Inflammatory macrophage treated with lipopolysaccharide for 1 hour (primary cell): Measurements from ENCODE around the gene RALY.

Source experiments
- DNase-seq, 2 donors: peaks; one replicate each; pipeline ENCODE4 v3.0.0-alpha.2; 2020 to 2022

Gene RALY

DNA sequence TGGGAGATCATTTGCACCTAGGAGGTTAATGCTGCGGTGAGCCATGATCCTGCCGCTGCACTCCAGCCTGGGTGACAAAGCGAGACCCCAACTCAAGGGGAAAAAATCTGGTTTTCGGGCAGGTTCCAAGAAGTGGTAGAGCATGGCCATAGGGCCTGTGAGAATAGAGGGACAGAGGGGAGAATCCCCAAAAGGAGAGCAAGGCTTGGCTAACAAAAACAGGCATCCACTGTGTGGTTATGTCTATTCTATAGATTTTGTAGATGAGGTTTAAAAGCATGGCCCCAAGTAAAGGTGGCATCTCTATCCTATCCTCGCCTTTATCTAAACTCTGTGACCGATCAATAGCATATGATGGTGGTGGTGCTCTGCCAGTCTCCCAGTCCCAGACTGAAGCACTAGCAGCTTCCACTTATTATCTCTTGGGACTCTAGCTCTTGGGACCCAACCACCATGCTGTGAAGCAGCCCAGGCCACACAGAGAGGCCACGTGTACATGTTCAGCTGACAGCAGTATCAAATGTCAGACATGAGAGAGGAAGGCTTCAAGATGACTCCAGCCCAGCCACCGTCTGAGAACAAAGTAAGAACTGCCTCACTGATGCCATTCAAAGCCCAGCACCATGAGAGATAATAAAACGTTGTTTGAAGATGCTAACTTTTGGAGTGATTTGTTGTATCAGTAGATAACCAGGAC lies 90.7 kb downstream of the RALY start:
- no peak for DNase-seq

DNA sequence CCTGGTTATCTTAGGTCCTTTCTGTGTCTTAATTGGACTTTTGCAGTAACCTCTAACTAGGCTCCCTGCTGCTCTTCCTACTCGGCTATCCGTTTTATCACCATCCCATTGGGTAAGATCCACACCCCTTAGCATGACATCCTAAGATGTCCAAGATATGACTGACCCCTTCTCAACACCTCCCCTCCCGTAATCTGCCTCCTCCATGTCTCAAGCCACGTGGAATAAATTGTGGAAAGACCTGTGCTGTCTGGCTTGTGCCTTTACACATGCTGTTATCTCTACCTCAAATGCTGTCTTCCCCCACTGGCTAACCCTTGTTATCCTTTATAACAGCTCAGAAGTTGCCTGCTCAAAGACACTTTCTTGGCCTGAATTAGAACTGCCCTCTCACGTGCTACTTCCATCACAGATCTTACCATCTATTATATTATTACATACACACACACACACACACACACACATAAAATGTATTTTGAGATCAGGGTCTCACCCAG lies 91.9 kb downstream of the RALY start:
- DNase-seq, result no peak

DNA sequence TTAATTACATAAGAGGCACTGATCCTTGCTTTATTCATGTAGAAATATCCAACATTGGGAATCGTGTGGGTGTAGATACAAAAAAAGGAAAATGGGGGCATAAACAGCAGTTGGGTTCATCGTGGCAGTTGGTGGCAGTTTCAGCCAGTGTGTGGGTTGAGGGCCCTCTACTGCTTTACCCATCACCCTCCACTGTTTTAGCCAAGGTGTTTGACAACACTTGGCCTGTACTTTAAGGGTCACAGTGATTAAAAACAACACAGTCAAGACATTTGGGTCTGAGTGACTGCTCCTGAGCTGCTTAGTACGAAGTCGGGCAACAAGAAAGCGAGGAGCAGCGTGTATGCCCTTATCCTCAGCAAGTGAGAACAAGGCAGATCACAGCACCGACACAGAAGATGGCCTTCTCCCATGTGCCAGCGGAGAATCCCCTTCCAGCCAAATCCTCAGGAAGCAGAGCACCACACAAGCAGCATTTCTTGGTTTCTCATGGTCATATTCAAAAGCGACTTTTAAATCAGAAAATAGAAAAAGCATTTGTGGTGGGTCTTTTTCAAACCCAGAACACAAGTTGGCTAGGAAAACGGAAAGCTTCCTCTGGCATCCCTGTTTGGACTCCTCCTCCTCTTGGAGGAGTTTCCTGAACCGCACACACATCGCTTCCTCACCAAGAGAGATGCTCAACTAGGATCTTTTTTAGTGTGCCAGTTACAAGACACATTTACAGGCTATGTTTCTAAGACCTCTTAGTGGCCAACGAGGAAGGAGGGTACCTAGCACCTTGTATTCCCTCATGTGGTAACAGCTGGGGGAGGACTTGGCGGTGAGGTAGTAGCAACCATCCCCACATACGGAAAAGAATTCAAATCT lies 94.8 kb downstream of the RALY start:
- no peak for DNase-seq

DNA sequence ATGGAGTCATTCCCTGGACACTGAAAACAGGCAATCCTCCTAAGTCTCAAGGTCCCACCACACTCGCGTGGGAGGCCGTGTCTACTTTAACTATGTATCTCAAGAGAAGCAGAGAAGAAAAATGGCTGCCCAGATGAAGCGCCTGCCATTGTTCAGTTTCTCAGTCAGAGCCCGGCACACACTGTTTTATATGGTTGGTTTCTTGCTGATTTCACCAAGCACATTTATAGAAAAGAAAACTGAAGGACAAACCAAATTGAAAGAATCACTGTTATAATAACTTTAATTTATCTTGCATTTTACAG lies 95.4 kb downstream of the RALY start:
- no peak for DNase-seq

DNA sequence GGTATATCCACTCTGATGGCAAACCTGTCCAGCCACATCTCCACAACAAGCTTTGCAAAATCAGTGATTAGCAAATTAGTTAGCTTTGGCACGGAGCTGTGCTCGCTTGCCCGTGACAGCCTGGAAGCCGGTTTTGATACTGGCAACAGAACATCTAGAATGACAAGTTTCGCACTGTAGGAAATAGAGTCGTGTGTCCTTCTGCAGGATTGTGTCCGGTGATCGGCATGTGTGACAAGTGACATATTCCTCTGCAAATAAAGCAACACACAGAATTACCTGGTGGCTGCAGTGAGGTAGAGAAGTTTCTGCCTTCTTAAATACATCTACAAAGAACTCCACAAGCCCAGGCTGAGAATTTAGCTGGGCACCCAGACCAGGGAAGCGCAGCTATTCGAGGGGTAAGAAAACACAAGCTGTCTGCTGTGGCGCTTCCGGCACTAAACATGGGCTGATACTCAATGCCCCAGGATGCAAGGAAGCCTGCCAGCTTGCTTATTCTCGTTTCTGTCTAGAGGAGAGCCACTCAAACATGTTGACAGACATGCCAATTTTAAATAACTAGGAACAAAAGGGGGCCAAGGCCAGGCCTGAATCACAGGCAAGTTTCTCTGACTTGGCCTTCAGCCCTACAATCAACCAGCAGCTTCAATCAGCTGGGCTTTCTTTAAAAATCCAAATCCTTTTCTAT lies 96.1 kb downstream of the RALY start:
- DNase-seq, result no peak

DNA sequence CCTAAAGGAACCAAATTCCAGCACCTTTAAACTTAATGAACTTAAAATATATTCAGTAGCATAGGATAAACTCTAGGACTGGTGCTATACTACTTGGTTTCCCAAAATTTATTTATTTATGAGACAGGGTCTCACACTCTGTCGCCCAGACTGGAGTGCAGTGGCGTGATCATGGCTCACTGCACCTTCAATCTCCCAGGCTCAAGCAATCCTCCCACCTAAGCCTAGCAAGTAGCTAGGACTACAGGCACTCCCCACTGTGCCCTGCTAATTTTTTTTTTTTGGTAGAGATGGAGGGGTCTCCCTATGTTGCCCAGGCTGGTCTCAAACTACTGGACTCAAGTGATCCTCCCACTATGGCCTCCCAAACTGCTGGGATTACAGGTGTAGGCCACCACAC lies 96.9 kb downstream of the RALY start:
- no peak for DNase-seq

DNA sequence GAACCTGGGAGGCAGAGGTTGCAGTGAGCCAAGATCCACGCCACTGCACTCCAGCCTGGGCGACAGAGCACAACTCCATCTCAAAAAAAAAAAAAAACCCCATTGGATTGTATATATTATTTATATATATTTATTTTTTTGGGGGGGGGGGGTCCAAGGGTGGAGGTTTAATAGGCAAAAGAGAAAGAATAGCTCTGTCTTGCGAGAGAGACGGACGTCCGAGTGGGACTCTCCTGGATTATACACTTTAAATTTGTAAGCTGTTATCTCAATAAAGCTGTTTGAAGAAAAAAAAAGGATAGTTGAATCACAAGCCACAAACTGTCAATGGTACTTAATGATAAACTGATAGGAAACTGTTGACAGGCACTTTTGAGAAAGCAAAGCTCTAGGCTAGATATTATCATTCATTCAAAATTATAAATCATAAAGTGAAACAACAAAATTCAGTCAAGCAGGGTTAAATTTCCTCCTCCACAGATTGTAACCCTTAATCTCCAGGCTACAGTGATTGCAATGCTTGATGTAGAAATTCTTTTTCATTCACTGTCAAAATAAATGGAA lies 98.0 kb downstream of the RALY start:
- DNase-seq, result no peak

DNA sequence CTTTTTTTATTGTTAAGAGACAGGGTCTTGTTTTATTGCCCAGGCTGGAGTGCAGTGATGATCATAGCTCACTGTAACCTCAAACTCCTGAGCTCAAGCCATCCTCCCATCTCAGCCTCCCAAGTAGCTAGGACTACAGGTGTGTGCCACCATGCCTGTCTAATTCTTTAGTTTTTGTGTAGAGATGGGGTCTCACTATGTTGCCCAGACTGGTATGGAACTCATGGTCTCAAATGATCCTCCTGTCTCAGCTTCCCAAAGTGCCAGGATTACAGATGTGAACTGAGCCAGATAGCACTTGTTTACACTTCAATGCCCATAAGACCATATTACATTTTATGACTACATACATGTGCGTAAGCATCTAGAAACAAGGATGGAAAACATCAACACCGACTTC lies 100.2 kb downstream of the RALY start:
- DNase-seq, result no peak

DNA sequence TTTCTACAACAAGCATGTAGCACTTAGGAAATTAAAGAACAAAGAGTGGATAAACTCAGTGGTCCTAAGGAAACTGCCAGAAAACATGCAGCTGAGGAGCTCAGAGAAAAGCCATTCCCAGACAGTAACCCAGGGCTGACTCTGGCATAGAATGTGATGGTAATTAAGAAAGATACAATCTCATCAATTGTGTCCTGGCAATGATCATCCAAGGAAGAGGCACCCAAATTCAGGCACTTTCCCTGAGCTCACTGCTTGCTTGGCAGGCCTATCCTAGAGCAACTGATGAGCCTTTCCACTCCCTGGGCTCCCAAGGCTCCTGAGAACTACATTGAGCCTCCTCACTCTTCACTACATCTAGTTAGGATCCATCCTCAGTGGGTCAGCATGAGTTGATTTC lies 102.1 kb downstream of the RALY start:
- DNase-seq, result no peak

DNA sequence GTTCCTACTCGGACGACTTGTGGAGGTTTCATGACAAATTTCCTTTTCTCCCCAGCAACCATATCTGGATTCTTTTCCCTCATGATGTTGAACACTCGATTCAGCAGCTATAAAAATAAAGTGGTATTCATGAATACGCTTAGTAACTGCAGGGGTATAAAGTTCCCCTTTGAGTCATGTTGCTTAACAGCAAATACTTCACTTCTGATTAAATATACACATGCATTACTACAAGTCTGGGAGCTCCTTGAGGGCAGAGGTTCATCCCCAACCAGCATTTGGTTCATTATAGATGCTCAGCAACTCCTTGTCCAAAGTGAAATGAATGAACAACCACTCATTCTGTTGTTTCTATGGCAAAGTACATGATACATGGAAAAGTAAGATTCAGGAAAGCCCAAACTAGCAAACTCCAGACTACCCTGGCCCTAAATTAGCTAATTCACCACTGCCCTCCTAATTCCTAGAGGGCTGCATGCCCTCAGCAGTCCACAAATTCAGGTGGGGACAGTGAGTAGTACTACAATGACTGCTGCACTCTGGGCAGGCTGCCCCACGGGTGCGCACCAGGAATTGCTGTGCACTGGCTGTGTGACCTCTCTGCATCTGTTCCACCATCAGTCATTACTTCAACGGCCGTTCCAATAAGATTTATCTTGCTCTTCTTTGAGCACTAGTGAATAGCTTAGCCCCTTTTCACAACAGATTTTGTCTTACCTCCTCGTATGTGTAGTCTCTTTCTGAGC lies 103.2 kb downstream of the RALY start:
- no peak for DNase-seq

DNA sequence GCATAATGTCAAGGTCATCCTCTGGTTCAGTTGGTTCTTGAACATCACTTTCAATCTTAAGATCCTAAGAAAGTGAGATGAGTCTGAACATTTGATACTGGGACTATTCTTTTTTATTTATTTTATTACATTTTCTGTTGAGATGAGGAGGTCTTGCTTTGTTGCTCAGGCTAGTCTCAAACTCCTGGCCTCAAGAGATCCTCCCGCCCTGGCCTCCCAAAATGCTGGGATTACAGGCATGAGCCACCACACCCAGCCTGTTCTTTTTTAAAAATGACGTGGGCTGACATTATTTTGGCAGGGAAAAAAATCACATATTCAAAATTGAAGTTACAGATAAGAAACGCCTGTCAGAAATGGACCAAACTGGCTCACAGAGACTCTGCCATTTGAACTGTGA lies 104.9 kb downstream of the RALY start:
- DNase-seq, result no peak

DNA sequence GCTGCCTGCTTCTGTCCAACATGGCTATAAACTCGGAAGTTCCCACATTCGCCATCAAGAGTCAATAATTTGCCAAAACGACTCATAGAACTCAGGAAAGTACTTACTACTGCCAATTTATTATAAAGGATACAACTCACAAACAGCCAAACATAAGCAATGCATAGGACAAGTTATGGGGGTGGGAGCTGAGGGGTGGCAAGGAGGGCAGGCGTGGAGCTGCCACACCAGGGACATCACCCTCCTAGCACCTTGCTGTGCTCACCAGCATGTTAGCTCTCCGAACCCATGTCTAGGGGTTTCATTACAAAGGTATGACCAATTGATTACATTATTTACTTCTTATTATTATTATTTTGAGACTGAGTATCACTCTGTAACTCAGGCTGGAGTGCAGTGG lies 106.0 kb downstream of the RALY start:
- DNase-seq, result no peak

DNA sequence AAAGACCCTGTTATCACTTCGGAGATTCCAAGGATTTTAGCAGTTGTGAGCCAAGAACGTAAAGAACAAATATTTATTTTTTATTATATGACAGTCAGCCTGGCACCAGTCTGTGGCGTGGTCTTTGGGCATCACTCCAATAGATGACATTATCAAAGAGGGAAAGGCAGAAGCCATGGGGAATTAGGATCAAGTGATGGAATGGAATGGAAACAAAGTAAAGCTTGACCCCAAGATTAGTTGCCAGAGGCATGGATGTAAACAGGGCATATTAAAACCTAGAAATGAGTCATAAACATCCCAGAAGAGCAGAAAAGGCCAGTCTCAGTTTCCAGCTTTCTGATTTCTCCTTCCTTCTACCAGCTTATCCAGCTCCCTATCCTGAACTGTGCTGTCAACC lies 106.9 kb downstream of the RALY start:
- no peak for DNase-seq

DNA sequence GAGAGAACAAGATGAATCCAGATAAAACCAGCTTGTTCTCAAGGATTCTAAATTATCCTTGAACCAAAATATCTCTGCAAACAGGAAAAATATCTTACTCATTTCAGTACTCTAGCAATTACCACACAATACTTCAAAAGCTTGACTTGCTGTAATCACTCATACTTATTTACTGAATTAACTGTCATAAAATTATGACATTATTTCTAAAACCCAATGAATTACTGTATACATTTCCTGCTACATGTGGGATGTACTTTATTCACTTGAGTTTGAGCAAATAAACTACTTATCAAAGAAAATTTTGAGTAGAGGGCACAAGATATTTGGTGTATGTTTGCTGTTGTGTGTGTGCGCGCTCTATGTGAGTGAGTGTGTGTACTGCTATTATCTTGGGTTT lies 108.6 kb downstream of the RALY start:
- DNase-seq, result no peak

DNA sequence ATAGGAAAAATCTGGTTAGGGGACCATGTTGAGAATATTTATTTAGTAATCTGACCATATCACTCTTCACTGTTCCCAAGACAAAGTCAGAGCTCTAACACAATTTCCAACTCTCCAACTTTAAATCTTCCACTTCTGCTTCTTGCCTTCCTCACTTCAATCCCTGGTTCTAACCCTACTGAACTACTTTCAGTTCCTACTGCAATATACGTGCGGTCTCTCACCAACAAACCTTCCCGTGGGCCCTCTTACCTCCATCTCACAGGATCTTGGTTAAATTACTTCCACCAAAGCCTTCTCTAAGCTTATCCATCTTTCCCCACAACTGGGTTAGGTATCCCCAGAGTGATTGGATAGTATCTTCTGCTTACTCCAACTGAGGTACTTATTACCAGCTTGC lies 110.3 kb downstream of the RALY start:
- no peak for DNase-seq

DNA sequence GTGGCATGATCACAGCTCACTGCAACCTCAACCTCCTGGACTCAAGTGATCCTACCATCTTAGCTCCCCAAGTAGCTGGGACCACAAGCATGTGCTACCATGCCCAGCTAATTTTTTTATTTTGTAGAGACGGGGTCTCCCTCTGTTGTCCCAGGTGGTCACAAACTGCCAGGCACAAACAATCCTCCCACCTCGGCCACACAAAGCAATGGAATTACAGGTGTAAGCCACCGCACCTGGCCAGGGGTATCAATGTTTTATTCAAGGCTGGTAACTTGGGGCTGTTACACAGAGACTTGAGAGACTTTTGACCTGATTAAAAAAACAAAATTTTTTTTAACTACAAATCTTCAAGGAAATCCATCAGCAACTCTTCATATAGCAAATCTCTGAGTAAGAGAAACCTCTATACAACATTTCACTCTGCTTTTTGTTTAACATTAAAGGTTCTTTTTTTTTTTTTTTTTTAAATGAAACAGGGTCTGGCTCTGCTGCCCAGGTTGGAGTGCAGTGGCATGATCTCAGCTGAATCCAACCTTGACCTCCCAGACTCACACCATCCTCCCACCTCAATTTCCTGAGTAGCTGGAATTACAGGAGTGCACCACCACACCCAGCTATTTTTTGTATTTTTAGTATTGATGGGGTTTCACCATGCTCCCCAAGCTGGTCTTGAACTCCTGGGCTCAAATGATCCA lies 112.4 kb downstream of the RALY start:
- DNase-seq, result no peak

DNA sequence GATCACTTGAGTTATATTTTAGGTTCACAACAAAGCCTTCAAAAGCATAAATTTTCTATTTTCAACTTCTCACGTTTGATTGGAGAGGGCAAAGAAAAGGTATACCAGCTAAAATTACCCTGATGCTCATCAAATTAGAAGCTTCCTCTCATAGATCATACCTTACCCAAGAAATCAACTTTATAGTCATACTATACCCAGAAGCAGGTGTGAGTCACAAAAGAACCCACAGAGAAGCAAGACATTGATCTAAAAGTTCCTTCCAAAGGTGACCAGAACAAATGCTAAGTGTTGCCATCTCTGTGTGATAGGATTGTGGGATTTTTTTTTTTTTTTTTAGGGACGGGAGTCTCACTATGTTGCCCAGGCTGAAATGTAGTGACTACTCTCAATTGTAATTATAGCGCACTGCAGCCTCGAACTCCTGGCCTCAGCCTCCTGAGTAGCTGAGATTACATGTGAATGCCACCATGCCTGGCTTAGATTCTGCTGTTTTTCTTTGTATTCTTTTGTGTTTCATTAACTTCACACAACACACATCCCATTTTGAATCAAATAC lies 115.0 kb downstream of the RALY start:
- no peak for DNase-seq

DNA sequence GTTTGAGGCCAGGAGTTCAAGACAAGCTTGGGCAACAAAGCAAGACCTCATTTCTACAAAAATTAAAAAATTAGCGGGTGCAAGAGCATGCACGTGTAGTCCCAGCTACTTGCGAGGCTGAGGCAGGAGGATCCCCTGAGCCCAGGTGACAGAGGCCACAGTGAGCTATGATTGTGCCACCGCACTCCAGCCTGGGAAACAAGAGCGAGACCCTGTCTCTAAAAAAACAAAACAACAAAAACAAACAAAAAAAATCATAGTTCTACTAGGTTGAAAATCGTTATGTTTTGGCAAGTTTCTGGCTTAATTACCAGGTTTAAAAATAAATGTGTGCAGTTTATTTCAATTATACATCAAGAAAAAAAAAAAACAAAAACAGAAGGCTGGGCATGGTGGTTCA lies 115.7 kb downstream of the RALY start:
- DNase-seq, result no peak

DNA sequence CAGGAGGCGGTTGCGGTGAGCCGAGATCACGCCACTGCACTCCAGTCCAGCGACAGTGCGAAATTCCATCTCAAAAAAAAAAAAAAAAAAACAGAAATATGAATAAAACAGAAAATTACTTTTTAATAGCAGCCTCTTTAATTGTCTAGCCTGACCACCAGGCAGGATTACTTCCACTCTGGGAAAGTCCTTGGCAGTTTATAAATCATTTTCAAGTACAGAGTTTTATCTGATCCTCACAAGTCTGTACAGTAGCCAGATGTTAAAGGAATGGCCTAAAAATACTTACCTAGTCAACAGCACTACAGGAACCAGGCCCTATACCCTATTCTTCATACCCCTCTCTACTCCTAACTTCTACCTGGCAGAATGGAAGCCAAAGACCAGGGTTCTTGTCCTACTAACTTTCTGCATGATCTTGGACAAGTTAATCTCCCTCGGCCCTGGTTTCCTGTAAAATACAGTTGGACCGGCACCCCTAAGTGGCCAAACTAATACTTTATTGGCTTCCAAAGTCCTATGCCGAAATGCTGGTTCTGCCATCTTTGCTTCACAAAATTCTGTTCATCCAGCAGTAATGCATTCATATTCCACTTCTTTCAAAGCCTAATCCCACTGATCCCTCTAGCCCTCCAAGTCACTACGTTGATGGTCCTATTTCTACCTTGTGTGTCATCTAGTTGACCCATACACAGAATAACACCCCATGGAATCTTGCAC lies 116.5 kb downstream of the RALY start:
- no peak for DNase-seq

DNA sequence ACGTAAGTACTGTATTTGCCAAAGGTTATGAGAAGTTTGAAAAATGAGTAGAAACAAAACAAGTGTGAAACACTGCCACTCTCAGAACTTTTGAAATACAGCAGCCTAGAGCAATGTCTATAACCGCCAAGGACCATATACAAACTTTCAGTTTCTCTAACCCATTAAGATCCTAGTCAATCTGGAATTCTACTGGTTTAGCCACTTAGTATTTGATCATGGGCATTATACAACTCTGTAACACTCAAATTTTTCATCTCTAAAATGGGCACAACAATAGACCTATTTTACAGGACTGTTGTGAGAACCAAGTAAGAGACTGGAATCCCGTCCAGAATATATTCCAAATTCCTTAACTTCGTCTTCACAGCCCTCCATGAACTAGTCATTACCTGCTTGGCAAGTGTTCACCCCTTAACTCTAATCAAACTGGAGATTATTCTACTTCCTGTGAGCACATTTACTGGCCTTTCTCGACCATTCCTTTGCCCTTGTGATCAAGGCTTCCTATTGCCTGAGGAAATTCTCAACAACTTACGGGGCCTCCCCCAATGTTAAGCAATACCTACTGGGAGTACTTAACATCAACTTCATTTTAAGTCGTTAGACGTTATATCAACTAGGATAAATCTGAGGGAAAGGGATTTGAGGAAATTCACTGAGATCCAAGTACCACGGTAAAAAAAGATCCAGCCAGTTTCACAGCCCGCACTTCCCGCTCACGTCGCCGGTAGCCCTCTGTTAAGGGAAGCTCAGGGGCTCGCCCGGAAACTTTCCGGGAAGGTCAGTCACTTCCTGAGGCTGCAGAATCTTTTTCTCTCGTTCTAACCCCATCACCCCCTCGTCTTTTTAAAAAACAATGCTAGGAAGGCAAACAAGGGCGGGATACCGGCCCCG lies 117.3 kb downstream of the RALY start:
- peak; percentile 67 to 77 for DNase-seq
